AG09309 (cell line): Measurements from ENCODE around the gene PITHD1.

Source experiments
- DNase-seq: peaks from one replicate; pipeline ENCODE4 v3.0.0-alpha.2; 2010; ENCODE audit warnings: low read depth
- H3K4me3 ChIP-seq: 2 replicates; pipeline ENCODE4 v1.5.1; 2011; ENCODE audit warnings: mild to moderate bottlenecking, low read depth, low read length, moderate library complexity; ENCODE audit not compliant: control insufficient read depth
- CTCF ChIP-seq: IDR thresholded peaks from 2 replicates; pipeline ENCODE4 v1.5.1; 2011; ENCODE audit warnings: mild to moderate bottlenecking, low read depth, low read length, inconsistent platforms; ENCODE audit not compliant: insufficient read depth, control insufficient read depth; ENCODE audit errors: missing control alignments

The PITHD1 gene

GRCh38 chr1:23804183-23804835 is 26.1 kb downstream of the PITHD1 start:
- no peak overlapping the region for H3K4me3 ChIP-seq
- TF ChIP-seq CTCF, result peak; percentile 9
- no peak for DNase-seq

- no peak for TF ChIP-seq CTCF
- DNase-seq, result no peak
- no peak overlapping the region for H3K4me3 ChIP-seq
Observed at GRCh38 chr1:23805025-23805424, 26.8 kb downstream of the PITHD1 start.

- DNase-seq, result no peak
- TF ChIP-seq CTCF, result no peak
Observed at GRCh38 chr1:23806280-23806679, 28.1 kb downstream of the PITHD1 start.

GRCh38 chr1:23807453-23807852 is 29.2 kb downstream of the PITHD1 start:
- DNase-seq, result no peak
- H3K4me3 ChIP-seq, result no peak overlapping the region
- no peak for TF ChIP-seq CTCF

More at GRCh38 chr1:23806280-23806679, 28.1 kb downstream of the PITHD1 start:
- no peak overlapping the region for H3K4me3 ChIP-seq

GRCh38 chr1:23809751-23810171 is 31.5 kb downstream of the PITHD1 start:
- peak; percentile 84 for TF ChIP-seq CTCF
- DNase-seq, result no peak

GRCh38 chr1:23810818-23811540 is 32.8 kb downstream of the PITHD1 start:
- peak; percentile 69 for TF ChIP-seq CTCF
- no peak for DNase-seq
- H3K4me3 ChIP-seq, result no peak overlapping the region

More at GRCh38 chr1:23809751-23810171, 31.5 kb downstream of the PITHD1 start:
- H3K4me3 ChIP-seq, result no peak overlapping the region

GRCh38 chr1:23814016-23814415 is 35.8 kb downstream of the PITHD1 start:
- no peak overlapping the region for H3K4me3 ChIP-seq
- no peak for DNase-seq
- no peak for TF ChIP-seq CTCF
